ENCODE data around the gene KAT8.

KAT8 gene

DNA sequence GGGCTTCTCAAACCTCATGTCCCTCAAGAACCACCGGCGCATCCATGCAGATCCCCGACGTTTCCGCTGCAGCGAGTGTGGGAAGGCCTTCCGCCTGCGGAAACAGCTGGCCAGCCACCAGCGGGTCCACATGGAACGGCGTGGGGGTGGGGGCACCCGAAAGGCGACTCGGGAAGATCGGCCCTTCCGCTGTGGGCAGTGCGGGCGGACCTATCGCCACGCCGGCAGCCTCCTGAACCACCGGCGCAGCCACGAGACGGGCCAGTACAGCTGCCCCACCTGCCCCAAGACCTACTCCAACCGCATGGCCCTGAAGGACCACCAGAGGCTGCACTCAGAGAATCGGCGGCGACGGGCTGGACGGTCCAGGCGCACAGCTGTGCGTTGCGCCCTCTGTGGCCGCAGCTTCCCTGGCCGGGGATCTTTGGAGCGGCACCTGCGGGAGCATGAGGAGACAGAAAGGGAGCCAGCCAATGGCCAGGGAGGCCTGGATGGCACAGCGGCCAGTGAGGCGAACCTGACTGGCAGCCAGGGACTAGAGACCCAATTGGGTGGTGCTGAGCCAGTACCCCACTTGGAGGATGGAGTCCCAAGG is 37.3 kb upstream of the KAT8 start:
- TF ChIP-seq, protein P1, sequence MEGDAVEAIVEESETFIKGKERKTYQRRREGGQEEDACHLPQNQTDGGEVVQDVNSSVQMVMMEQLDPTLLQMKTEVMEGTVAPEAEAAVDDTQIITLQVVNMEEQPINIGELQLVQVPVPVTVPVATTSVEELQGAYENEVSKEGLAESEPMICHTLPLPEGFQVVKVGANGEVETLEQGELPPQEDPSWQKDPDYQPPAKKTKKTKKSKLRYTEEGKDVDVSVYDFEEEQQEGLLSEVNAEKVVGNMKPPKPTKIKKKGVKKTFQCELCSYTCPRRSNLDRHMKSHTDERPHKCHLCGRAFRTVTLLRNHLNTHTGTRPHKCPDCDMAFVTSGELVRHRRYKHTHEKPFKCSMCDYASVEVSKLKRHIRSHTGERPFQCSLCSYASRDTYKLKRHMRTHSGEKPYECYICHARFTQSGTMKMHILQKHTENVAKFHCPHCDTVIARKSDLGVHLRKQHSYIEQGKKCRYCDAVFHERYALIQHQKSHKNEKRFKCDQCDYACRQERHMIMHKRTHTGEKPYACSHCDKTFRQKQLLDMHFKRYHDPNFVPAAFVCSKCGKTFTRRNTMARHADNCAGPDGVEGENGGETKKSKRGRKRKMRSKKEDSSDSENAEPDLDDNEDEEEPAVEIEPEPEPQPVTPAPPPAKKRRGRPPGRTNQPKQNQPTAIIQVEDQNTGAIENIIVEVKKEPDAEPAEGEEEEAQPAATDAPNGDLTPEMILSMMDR (IDR thresholded peaks at IDR 0.05; ENCODE audit: low read depth, low read length) = no peak
- no peak overlapping the region for H3K4me3 ChIP-seq (ENCODE audit: low read depth, low read length)
- no peak for DNase-seq (ENCODE audit: low read depth, low spot score)
- in situ Hi-C loops (cut with HindIII; ENCODE audit: low sequenced_read_pairs) = no loop called here

DNA sequence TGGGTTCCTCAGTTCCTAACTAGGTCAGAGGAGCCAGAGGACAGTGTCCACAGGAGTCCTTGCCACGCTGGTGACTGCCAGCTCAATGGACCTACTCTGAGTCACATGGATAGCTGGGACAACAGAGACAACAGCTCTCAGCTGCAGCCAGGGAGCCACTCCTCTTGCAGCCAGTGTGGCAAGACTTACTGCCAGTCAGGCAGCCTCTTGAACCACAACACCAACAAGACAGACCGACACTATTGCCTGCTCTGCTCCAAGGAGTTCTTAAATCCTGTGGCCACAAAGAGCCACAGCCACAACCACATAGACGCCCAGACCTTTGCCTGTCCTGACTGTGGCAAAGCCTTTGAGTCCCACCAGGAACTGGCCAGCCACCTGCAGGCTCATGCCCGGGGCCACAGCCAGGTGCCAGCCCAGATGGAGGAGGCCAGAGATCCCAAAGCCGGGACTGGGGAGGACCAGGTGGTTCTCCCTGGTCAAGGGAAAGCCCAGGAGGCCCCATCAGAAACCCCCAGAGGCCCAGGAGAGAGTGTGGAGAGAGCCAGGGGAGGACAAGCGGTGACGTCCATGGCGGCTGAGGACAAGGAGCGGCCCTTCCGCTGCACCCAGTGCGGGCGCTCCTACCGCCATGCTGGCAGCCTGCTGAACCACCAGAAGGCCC is 36.6 kb upstream of the KAT8 start:
- in situ Hi-C loops (cut with HindIII; ENCODE audit: low sequenced_read_pairs) = no loop called here
- no peak for DNase-seq (ENCODE audit: low read depth, low spot score)
- TF ChIP-seq, protein P1 (IDR thresholded peaks at IDR 0.05; ENCODE audit: low read depth, low read length) = no peak
- H3K4me3 ChIP-seq (ENCODE audit: low read depth, low read length) = no peak overlapping the region

DNA sequence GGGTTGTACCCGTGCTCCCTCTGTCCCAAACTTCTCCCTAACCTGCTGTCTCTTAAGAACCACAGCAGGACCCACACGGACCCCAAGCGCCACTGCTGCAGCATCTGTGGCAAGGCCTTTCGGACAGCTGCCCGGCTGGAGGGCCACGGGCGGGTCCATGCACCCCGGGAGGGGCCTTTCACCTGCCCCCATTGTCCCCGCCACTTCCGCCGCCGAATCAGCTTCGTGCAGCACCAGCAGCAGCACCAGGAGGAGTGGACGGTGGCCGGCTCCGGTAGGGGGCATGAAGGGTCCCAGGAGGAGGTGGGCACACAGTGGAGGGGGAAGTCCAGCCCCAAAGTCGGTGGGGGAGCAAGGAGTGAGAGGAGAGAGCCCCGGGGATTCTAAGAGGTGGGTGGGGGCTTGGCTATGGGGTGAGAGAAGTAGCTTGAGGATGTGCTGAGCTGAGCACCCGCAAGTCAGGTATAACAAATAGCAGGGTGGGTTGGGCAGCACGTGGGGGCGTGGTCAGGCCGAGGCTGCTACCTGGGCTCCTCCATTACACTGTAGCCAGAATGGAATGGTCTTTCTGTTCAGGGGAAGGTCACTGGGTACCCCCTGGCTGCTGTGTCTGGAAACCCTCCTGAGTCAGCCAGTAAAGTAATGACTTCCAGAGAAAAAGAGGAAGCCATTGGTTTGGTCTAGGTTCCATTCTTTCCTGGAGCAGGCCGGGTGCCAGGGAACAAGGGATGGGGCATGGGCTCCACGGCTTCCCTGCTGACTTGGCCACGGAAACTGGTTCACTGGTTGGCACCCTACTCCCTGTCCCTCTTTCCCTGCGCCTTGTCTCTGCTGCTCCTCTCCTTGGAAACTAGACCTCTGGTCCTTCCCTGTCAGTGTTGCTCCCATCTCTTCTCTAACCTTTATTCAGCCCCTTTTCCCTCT is 35.8 kb upstream of the KAT8 start:
- TF ChIP-seq, protein P1 (IDR thresholded peaks at IDR 0.05; ENCODE audit: low read depth, low read length) = no peak
- DNase-seq (ENCODE audit: low read depth, low spot score) = no peak
- in situ Hi-C loops (cut with HindIII; ENCODE audit: low sequenced_read_pairs) = no loop called here
- no peak overlapping the region for H3K4me3 ChIP-seq (ENCODE audit: low read depth, low read length)

DNA sequence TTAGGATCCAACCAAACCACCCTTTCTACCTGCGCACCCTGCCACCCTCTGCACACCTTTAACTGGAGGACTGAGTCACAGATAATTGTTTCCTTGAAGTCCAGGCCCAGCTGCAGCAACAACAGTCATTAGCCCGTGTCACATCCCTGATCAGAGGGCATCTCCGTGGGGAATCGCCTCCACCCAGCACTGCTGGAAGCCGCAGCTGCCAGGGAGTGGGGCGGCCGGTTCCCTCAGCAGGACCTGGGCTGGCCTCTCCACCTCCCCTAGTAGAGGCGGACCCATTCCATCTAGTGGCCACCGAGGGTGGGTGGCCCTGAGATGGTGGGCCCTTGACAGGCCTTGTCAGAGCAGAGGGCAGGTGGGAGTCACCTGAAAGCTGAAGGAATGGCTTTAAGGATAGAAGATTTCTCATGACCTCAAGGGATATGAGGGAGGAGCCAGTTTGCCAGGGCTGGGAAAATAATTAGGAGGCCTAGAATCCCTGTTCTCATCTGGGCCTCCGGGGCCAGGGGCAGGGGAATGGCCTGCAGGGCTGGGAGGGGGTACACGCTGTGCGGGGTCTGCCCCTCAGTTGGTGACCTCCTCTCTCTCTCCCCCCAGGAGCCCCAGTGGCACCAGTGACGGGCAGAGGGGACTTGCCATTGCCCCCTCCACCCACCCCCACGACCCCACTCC is 35.0 kb upstream of the KAT8 start:
- in situ Hi-C loops (cut with HindIII; ENCODE audit: low sequenced_read_pairs) = no loop called here
- no peak for DNase-seq (ENCODE audit: low read depth, low spot score)
- H3K4me3 ChIP-seq (ENCODE audit: low read depth, low read length) = no peak overlapping the region
- TF ChIP-seq, protein P1 (IDR thresholded peaks at IDR 0.05; ENCODE audit: low read depth, low read length) = no peak

DNA sequence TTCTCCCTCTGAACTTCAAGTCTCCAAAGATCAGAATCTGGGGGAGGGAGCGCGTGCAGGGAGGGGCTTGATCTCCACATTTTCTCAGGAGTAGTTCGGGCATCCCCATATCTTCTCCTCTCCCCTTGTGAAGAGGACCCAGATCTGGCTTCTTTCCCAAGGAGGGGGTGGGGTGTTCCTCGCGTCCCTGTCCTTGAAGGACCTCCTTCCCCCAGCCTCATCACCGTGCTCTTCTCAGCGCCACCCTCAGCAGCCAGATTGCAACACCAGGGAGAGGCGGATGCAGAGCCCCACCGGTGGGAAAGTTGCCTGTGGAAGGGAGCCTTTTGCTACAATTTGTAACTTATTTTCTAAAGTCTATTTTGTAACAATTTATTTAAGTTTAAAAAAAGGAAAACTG is 34.4 kb upstream of the KAT8 start:
- in situ Hi-C loops (cut with HindIII; ENCODE audit: low sequenced_read_pairs) = no loop called here
- TF ChIP-seq, protein P1 (IDR thresholded peaks at IDR 0.05; ENCODE audit: low read depth, low read length) = no peak
- H3K4me3 ChIP-seq (ENCODE audit: low read depth, low read length) = no peak overlapping the region
- DNase-seq (ENCODE audit: low read depth, low spot score) = no peak

DNA sequence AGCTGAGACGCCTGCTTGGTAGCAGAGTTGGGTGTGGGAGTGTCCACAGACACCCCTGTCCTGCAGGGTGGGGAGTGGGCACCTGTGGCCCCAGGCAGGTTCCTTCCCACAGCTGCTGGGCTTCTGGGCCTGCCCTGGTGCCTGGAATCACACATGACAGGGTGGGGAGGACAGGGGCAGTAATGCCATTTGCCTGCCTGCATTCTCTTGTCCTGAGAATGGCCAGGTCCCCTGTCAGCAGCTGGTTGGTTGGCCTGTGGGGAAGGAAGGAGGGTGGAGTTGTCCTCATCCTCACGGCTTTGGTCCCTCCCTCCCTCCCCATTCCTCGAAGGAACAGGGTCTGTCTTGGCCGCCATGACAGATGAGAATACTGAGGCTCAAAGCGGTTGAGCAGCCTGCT is 33.9 kb upstream of the KAT8 start:
- TF ChIP-seq, protein P1 (IDR thresholded peaks at IDR 0.05; ENCODE audit: low read depth, low read length) = no peak
- in situ Hi-C loops (cut with HindIII; ENCODE audit: low sequenced_read_pairs) = no loop called here
- no peak overlapping the region for H3K4me3 ChIP-seq (ENCODE audit: low read depth, low read length)
- DNase-seq (ENCODE audit: low read depth, low spot score) = no peak

Measured in astrocyte of the spinal cord (primary cell).